GM12864 (cell line): Measurements from ENCODE around the gene MGP.

ENCODE experiments used
- DNase-seq: peaks from one replicate; pipeline ENCODE4 v3.0.0-alpha.2; 2011; ENCODE audit warnings: low read depth
- H3K4me3 ChIP-seq: 2 replicates; pipeline ENCODE4 v1.5.1; 2011; ENCODE audit warnings: mild to moderate bottlenecking, low read depth, low read length, control low read depth
- CTCF ChIP-seq: IDR thresholded peaks from 2 replicates; pipeline ENCODE4 v1.5.1; 2011; ENCODE audit warnings: low read depth, mild to moderate bottlenecking, moderate library complexity, low read length, control low read depth, inconsistent platforms; ENCODE audit errors: missing control alignments

MGP gene

DNA sequence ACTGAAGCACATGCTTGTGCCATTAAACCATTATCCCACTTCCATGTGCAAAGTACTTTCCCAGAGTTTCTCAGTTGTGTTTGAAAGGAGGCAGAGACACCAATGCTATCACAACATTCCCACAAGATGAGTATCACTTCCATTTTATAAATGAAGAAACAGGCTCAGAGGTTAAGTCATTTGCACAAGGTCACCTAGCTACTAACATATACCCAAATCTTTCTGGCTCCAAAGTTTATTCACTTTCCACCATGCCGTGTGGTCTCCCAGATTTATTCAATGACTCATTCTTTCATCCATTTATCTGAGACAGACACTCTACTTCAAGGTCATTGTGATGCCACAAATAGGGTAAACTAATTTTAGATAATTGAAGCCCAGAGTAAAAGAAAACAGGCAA, 51.7 kb downstream of the MGP start:
- no peak for DNase-seq
- TF ChIP-seq CTCF, result no peak
- H3K4me3 ChIP-seq, result no peak overlapping the region

GRCh38 chr12:14833336-14833735, 52.3 kb downstream of the MGP start:
- H3K4me3 ChIP-seq, result no peak overlapping the region
- no peak for TF ChIP-seq CTCF
- no peak for DNase-seq
